GM18909 (cell line): ENCODE data around the gene DNAH12.

Source experiments
- ATAC-seq: cut with Tn5 transposase; IDR thresholded peaks from one replicate; pipeline ENCODE4 v1.9.1; 2021; ENCODE audit warnings: mild to moderate bottlenecking; ENCODE audit not compliant: unreplicated experiment, poor library complexity

Gene DNAH12

GRCh38 chr3:57256844-57257243, 287.3 kb downstream of the DNAH12 start:
- ATAC-seq = no peak

DNA sequence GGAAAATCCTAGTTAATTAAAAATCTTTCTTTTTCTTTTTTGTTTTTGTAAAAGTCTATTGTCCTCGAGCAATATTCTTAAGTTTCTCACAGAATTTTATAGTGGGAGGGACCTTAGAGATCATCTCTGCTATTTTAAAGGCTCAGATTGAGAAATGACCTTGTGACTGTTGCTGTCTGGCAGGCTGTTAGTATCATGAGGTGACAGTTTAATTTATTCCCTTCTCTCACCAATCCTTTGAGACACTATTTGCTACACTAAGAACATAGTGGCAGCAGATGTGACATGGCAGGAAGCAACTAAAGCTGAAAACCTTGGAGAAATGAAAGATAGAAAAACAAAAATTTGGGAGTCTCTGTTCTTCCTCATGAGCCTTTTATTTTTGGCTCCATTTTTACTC, 291.7 kb downstream of the DNAH12 start:
- ATAC-seq = no peak

GRCh38 chr3:57244946-57245345, 299.2 kb downstream of the DNAH12 start:
- ATAC-seq = no peak
